ENCODE measurements around the gene TUBB. TPM values are rescaled to one million over a fixed set of nuclear protein-coding genes. Genes with fewer than 3 reads are reported as not detected.
"Not testable (repeated sequence)": the region's sequence is repeated elsewhere in the genome, so short reads cannot be mapped to it uniquely, and the experiment has no call there.

TUBB gene
- total and polyA plus RNA-seq, 10 donors = 109 to 344 (median 243) TPM

- H3K27me3 ChIP-seq (replicated peaks in 1 of 7); H3K4me3 ChIP-seq; H3K9me3 ChIP-seq: not testable (repeated sequence)
- TF ChIP-seq POLR2AphosphoS5 (IDR thresholded peaks at IDR 0.05) = peak; percentile 42 to 75 (median 50)
- Histone ChIP-seq H3K36me3 (peaks cover 0 to 73% (median 63%) of the 10 kb centered on the region in 6 donors), H3K27ac (peak overlapping the region in 5 of 8 donors; percentile 31 to 98 (median 39)), H3K4me1 (peaks cover 26 to 78% (median 55%) of the 10 kb centered on the region in 6 donors)
- 60 to 71% (median 68%) methylated on average over 16 to 29 of the region's 29 CpGs for WGBS, 5 donors
- intact Hi-C loops (cut with DNase I; ENCODE audit: low total_unique reads) = loop anchor here (10.0 kb wide), 1 partner anchor 109 kb away; the partner anchor contains the start of genes MRPS18B and PPP1R10
- peak; percentile 71 for DNase-seq
Observed at GRCh38 chr6:30723843-30724741, 3.9 kb downstream of the TUBB start.

DNA sequence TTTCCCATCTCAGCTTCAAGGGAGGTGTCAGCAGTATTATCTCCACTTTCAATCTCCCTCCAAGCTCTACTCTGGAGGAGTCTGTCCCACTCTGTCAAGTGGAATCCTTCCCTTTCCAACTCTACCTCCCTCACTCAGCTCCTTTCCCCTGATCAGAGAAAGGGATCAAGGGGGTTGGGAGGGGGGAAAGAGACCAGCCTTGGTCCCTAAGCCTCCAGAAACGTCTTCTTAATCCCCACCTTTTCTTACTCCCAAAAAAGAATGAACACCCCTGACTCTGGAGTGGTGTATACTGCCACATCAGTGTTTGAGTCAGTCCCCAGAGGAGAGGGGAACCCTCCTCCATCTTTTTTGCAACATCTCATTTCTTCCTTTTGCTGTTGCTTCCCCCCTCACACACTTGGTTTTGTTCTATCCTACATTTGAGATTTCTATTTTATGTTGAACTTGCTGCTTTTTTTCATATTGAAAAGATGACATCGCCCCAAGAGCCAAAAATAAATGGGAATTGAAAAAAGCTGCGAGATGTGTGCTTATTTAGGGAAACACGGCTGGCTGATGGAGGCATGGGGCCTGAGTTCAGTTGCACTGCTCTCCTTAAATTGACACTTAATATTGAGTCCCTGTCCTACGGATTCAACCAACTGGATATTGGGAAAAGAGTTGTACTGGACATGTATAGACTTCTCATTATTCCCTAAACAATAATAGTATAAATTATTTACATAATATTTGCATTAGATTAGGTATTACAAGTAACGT is 4.9 kb downstream of the TUBB start:
- TF ChIP-seq POLR2A (IDR thresholded peaks at IDR 0.05) (no peak), POLR2AphosphoS5 (IDR thresholded peaks at IDR 0.05) (no peak)
- TF ChIP-seq, protein P1, sequence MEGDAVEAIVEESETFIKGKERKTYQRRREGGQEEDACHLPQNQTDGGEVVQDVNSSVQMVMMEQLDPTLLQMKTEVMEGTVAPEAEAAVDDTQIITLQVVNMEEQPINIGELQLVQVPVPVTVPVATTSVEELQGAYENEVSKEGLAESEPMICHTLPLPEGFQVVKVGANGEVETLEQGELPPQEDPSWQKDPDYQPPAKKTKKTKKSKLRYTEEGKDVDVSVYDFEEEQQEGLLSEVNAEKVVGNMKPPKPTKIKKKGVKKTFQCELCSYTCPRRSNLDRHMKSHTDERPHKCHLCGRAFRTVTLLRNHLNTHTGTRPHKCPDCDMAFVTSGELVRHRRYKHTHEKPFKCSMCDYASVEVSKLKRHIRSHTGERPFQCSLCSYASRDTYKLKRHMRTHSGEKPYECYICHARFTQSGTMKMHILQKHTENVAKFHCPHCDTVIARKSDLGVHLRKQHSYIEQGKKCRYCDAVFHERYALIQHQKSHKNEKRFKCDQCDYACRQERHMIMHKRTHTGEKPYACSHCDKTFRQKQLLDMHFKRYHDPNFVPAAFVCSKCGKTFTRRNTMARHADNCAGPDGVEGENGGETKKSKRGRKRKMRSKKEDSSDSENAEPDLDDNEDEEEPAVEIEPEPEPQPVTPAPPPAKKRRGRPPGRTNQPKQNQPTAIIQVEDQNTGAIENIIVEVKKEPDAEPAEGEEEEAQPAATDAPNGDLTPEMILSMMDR (IDR thresholded peaks at IDR 0.05 in 8 of 11, conservative IDR thresholded peaks at IDR 0.05 in 3 of 11) = no peak
- H3K36me3 ChIP-seq = peaks cover 0 to 83% (median 73%) of the 10 kb centered on the region in 6 donors
- DNase-seq = peak; percentile 10
- no peak overlapping the region for H3K4me3 ChIP-seq
- H3K27ac ChIP-seq = peak overlapping the region in 6 of 8 donors; percentile 20 to 98 (median 38)
- H3K4me1 ChIP-seq = peaks cover 20 to 76% (median 47%) of the 10 kb centered on the region in 6 donors
- no peaks in the 10 kb centered on the region for H3K27me3 ChIP-seq (replicated peaks in 1 of 7)
- H3K9me3 ChIP-seq = no peaks in the 10 kb centered on the region
- WGBS, 5 donors = 39 to 56% (median 54%) methylated on average over 6 of the region's 6 CpGs
- intact Hi-C loops (cut with DNase I; ENCODE audit: low total_unique reads) = loop anchor here (10.0 kb wide), 1 partner anchor 110 kb away; the partner anchor contains the start of genes MRPS18B and PPP1R10

GRCh38 chr6:30725713-30726505 is 5.8 kb downstream of the TUBB start:
- intact Hi-C loops (cut with DNase I; ENCODE audit: low total_unique reads) = loop anchor here (10.0 kb wide), 1 partner anchor 111 kb away; the partner anchor contains the start of genes MRPS18B and PPP1R10
- H3K27ac ChIP-seq = peak overlapping the region in 5 of 8 donors; percentile 33 to 98 (median 39)
- peak; percentile 47 for DNase-seq

More at GRCh38 chr6:30725713-30726505, 5.8 kb downstream of the TUBB start:
- no peaks in the 10 kb centered on the region for H3K9me3 ChIP-seq
- WGBS, 5 donors = 57 to 77% (median 64%) methylated on average over 3 of the region's 3 CpGs
- peaks cover 0 to 91% (median 81%) of the 10 kb centered on the region in 6 donors for H3K36me3 ChIP-seq
- H3K4me3 ChIP-seq = no peak overlapping the region
- TF ChIP-seq, protein P1 (IDR thresholded peaks at IDR 0.05 in 8 of 11, conservative IDR thresholded peaks at IDR 0.05 in 3 of 11) = no peak
- no peak for TF ChIP-seq POLR2A (IDR thresholded peaks at IDR 0.05)
- TF ChIP-seq POLR2AphosphoS5 (IDR thresholded peaks at IDR 0.05) = peak in 1 of 3 donors; percentile 67
- no peaks in the 10 kb centered on the region for H3K27me3 ChIP-seq (replicated peaks in 1 of 7)
- H3K4me1 ChIP-seq = peaks cover 26 to 84% (median 54%) of the 10 kb centered on the region in 6 donors
